Skeletal muscle satellite cell (primary cell): ENCODE results near the gene ALX4.
A peak's percentile ranks its signal among the peaks of the same experiment; 100 is the strongest.

Experiments
- H3K27me3 ChIP-seq: 2 replicates; pipeline ENCODE4 v1.7.0; 2013; ENCODE audit warnings: low read length; ENCODE audit not compliant: control insufficient read depth, insufficient read depth
- H3K36me3 ChIP-seq: 2 replicates; pipeline ENCODE4 v1.7.0; 2013; ENCODE audit warnings: mild to moderate bottlenecking, control low read depth, low read length; ENCODE audit not compliant: insufficient read depth
- H3K4me1 ChIP-seq: 2 replicates; pipeline ENCODE4 v1.7.0; 2013; ENCODE audit warnings: low read length; ENCODE audit not compliant: control insufficient read depth, insufficient read depth
- H3K4me2 ChIP-seq: 2 replicates; pipeline ENCODE4 v1.7.0; 2013; ENCODE audit warnings: mild to moderate bottlenecking, low read length
- H3K4me3 ChIP-seq: 2 replicates; pipeline ENCODE4 v1.7.0; 2013; ENCODE audit warnings: low read length
- H3K9ac ChIP-seq: 2 replicates; pipeline ENCODE4 v1.7.0; 2013; ENCODE audit warnings: mild to moderate bottlenecking, low read depth, low read length, moderate library complexity
- H3K9me3 ChIP-seq: replicated peaks from 2 replicates; pipeline ENCODE4 v1.7.0; 2013; ENCODE audit warnings: mild to moderate bottlenecking, control low read depth, low read length

Gene ALX4

DNA sequence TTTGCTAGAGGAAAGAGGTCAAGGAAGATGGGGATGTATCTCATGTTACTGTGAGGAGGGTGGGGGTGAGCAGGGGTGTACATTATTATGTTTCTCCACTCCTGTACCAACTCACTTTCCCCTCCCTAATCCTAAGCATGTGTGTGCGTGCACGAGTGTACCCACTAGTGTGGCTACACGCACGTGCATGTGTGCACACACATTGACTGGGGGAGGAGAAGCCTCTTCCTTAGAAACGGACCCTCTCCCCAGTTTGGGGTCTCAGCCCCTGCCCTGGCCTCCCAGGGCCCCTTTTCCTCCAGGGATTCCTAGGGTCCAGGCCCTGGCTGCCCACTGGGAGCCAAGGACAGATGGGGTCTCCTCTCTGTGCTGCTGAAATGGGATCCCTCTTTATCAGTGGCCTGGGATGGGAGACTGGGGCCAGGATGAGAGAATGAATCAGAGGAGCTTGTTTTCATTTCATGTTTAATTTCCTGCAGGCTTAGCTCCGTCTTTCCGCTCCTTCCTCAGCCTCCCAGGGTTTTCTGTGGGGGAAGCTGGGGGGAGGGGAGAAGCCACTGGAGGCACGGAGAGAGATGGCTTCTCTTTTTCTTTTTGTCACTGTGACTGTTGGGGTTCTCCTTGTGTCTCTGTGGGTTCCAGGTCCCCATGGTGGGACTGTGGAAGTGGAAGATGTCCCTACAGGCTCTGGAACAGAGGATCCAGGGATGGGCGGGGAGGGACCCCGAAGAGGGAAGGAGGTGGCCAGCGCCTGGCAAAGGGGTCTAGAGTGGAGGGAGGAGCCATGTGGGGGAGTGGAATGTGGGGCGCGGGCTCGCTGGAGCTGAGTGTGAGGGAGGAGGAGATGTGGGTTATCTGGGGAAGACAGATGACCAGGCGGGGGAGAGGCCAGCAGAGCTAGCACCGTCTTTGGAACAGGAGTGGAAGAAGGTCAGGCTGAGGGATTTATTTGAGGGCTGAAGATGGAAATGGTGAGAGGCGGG is 40.3 kb downstream of the ALX4 start:
- Histone ChIP-seq H3K9ac (peak overlapping the region; percentile 31), H3K4me2 (peak overlapping the region; percentile 66), H3K9me3 (no peaks in the 10 kb centered on the region), H3K4me3 (no peak overlapping the region), H3K27me3 (no peaks in the 10 kb centered on the region), H3K4me1 (peaks cover 19% of the 10 kb centered on the region), H3K36me3 (no peaks in the 10 kb centered on the region)

DNA sequence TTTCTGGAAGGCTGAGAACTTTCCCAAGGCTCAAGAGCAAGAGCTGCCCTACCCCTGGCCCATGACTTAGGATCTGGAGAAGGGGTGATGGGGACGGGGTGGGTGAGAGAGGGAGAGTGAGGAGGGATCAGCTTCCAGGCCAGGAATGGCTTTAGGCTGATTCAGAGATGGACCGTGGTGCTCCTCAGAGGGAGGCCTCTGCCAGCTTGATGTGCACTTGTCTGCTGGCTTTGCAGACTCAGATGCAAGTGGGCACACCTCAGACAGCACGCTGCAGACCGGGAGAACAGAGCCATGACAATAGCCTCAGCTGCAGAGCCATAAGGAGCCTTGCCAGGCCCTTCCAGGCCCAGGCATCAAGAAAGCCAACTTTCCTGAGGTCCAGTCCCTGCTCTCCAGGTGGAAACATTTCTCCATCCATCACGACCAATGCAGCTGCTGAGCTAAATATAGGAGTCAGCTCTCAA is 41.3 kb downstream of the ALX4 start:
- peaks cover 19% of the 10 kb centered on the region for H3K4me1 ChIP-seq
- H3K4me2 ChIP-seq, result no peak overlapping the region
- no peaks in the 10 kb centered on the region for H3K27me3 ChIP-seq
- no peaks in the 10 kb centered on the region for H3K9me3 ChIP-seq
- H3K9ac ChIP-seq, result no peak overlapping the region
- no peak overlapping the region for H3K4me3 ChIP-seq
- no peaks in the 10 kb centered on the region for H3K36me3 ChIP-seq

- Histone ChIP-seq H3K36me3 (no peaks in the 10 kb centered on the region), H3K4me1 (peaks cover 19% of the 10 kb centered on the region), H3K9ac (no peak overlapping the region), H3K27me3 (no peaks in the 10 kb centered on the region), H3K4me3 (no peak overlapping the region), H3K4me2 (no peak overlapping the region), H3K9me3 (no peaks in the 10 kb centered on the region)
Measured at GRCh38 chr11:44267750-44268613, 42.0 kb downstream of the ALX4 start.

DNA sequence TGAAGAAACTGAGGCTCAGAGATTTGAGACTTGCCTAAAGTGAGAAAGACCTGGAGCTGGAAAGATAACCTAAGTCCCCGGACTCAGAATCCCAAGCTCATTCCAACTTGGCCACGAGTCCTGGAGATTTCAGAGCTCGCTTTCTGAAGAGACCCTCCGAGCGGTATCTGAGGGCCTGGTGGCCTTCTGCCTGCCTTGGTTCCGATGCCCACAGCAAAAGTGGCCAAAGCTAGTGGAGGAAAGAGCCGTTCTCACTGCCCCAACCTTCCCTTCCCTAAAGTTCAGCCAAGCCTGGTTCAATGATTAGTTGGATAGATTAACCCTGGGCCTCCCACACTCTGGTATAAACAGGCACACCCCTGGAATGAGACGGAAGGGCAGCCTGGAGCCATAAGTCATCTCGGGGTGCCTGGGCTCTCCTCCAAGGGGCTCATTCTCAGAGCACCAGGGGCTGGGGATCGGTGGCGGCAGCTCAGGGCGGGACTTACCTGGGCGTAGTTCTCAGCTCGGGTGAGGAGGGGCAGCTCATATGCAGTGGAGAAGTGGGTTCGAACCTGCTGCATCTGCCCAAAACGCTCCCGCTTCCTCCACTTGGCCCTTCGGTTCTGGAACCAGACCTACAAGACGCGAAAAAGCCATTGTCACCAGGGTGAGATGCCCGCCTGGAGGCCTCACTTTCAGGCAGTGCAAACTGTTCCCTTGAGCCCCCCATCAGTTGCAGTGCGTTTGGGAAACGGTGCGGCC is 42.8 kb downstream of the ALX4 start:
- H3K4me2 ChIP-seq, result no peak overlapping the region
- no peaks in the 10 kb centered on the region for H3K27me3 ChIP-seq
- no peak overlapping the region for H3K4me3 ChIP-seq
- no peaks in the 10 kb centered on the region for H3K36me3 ChIP-seq
- peaks cover 19% of the 10 kb centered on the region for H3K4me1 ChIP-seq
- H3K9ac ChIP-seq, result no peak overlapping the region
- H3K9me3 ChIP-seq, result no peaks in the 10 kb centered on the region

DNA sequence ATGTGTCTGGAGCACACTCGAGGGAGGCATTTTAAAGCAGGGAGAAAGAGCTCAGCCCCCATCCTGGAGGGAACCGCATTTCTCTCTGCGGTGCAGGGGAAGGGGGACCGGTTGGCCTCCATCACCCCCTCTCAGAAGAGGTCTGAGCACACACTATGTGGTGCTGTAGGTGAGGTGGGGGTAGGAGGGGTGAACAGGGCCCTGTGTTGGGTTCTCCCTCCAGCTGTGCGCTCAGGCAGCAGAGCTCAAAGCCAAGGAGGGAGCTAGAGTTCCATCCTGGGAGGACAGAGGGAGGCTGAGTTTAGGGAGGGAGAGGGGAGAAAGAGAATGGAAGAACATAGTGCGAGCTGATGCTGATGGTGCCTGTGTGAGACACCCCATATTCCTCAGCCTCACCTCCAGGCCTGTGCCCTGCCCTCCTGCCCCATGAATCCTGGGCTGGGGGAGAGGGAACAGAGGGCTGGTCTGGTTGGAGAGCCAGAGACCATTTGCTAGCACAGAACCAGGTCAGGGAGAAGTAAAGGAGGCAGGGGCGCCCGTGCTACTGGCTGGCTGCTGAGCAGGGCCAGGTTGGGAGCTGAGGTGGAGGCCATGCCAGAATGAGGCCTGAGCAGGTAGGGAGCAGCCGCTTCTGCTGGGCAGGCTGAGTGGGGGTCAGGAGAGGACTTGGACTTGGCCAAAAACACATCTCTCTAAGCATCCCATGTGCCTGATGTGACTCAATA is 43.7 kb downstream of the ALX4 start:
- Histone ChIP-seq H3K36me3 (no peaks in the 10 kb centered on the region), H3K4me3 (no peak overlapping the region), H3K4me1 (peaks cover 19% of the 10 kb centered on the region), H3K27me3 (no peaks in the 10 kb centered on the region), H3K9me3 (no peaks in the 10 kb centered on the region), H3K9ac (no peak overlapping the region), H3K4me2 (no peak overlapping the region)

GRCh38 chr11:44264761-44265160 is 45.2 kb downstream of the ALX4 start:
- H3K9me3 ChIP-seq, result no peaks in the 10 kb centered on the region
- peaks cover 13% of the 10 kb centered on the region for H3K4me1 ChIP-seq
- H3K9ac ChIP-seq, result no peak overlapping the region
- H3K4me3 ChIP-seq, result no peak overlapping the region
- H3K27me3 ChIP-seq, result no peaks in the 10 kb centered on the region
- no peaks in the 10 kb centered on the region for H3K36me3 ChIP-seq
- no peak overlapping the region for H3K4me2 ChIP-seq

DNA sequence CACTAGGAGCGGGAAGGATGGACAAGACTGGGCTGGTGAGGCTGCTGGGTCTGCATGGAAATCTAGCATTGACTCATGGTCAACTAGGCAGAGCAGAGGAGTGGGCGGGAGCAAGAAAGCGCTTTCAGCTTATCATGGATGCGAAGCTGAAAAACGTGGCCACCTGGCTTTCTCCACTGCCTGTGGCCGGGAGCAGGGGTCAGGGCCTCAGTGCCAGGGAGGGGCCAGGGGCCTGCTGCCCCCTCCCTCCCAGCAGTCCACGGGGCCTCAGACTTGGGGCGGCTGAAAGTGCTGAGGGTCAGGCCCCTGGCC is 45.5 kb downstream of the ALX4 start:
- Histone ChIP-seq H3K4me3 (no peak overlapping the region), H3K4me2 (no peak overlapping the region), H3K4me1 (peaks cover 9% of the 10 kb centered on the region), H3K36me3 (no peaks in the 10 kb centered on the region), H3K27me3 (no peaks in the 10 kb centered on the region), H3K9me3 (no peaks in the 10 kb centered on the region), H3K9ac (no peak overlapping the region)

GRCh38 chr11:44263738-44264437 is 46.1 kb downstream of the ALX4 start:
- Histone ChIP-seq H3K36me3 (no peaks in the 10 kb centered on the region), H3K4me3 (no peak overlapping the region), H3K4me1 (peaks cover 7% of the 10 kb centered on the region), H3K27me3 (no peaks in the 10 kb centered on the region), H3K4me2 (no peak overlapping the region), H3K9me3 (no peaks in the 10 kb centered on the region), H3K9ac (no peak overlapping the region)

DNA sequence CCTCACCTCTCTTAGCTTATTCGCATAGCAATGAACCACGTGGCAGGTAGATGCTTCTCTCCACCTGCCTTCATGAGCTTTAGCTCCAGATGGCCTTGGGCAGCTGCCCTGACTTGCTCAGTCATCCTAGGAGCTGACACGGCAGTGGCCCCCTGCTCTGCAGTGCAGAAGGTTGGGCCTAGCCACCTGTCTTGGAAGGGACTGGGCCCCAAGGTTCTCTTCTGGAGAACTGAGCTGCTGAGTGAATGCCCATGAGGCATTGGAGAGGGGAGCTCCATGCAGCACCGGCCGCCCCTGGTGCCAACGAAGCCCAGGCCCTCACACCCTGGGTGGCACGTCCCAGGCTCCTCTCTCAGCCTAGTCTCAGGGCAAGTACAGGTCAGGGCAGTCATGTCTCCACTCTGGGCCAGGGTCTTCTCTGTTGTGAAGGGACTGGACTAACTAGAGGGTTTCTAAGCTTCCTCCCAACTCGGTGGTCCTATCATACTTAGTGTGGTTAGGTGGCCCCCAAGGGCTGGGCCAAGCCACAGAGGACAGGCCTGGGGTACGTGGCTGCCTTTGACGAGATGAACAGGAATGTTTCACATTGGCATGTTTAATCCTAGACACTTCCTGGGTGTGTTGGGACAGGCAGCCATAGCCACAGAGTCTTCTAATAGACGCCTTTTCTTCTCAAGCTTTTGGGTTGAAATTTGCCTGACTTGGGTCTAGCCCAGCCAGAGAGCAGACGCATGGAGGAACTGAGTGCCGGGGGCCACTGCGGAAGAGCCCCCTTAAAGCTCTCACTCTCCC is 47.9 kb downstream of the ALX4 start:
- Histone ChIP-seq H3K4me1 (peaks cover 8% of the 10 kb centered on the region), H3K9ac (no peak overlapping the region), H3K4me2 (no peak overlapping the region), H3K27me3 (no peaks in the 10 kb centered on the region), H3K4me3 (no peak overlapping the region), H3K36me3 (no peaks in the 10 kb centered on the region), H3K9me3 (no peaks in the 10 kb centered on the region)

DNA sequence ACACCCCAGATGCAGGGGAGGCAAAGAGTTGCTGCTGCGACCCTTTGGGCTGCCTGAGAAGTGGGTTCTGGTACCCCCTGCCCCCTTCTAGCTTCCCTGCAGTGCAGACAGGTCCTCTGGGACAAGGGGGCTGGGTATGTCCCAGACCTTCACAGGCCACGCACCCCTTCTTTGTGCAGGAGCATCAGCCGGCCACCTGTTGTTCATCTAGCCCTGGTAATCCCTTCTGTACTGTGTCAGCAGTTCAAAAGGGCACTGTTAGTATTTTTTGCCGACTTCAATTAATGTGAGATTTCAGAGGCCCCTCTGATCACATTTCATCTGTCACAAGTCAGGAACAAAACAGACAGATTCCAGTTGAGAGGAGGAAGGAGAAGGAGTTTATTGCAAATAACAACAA is 49.9 kb downstream of the ALX4 start:
- peaks cover 8% of the 10 kb centered on the region for H3K4me1 ChIP-seq
- H3K9ac ChIP-seq, result no peak overlapping the region
- H3K27me3 ChIP-seq, result no peaks in the 10 kb centered on the region
- no peak overlapping the region for H3K4me2 ChIP-seq
- no peaks in the 10 kb centered on the region for H3K36me3 ChIP-seq
- no peak overlapping the region for H3K4me3 ChIP-seq
- H3K9me3 ChIP-seq, result no peaks in the 10 kb centered on the region
